Activated naive CD8-positive, alpha-beta T cell treated with anti-CD3 and anti-CD28 coated beads, Interleukin-2, amount 50 U/mL, for 24 hours (primary cell): Measurements from ENCODE around the gene ZNF101.
"Not testable (repeated sequence)": the region's sequence is repeated elsewhere in the genome, so short reads cannot be mapped to it uniquely, and the experiment has no call there.

Source experiments
- ATAC-seq: fragments of 150-1000 bp; cut with Tn5 transposase; one replicate; pipeline ENCODE4 v1.10.0; 2021
- DNase-seq: peaks from one replicate; pipeline ENCODE4 v3.0.0; 2021
- H3K27ac Mint-ChIP-seq: one replicate; pipeline ENCODE4 v1.8.0; 2021; ENCODE audit warnings: mild to moderate bottlenecking, mixed read lengths
- H3K27me3 Mint-ChIP-seq: one replicate; pipeline ENCODE4 v1.8.0; 2021; ENCODE audit warnings: mixed read lengths
- H3K36me3 Mint-ChIP-seq: one replicate; pipeline ENCODE4 v1.8.0; 2021; ENCODE audit warnings: low read depth, mixed read lengths
- H3K4me1 Mint-ChIP-seq: one replicate; pipeline ENCODE4 v1.8.0; 2021; ENCODE audit warnings: mixed read lengths
- H3K4me3 Mint-ChIP-seq: one replicate; pipeline ENCODE4 v1.8.0; 2021; ENCODE audit warnings: mild to moderate bottlenecking, moderate library complexity, mixed read lengths
- H3K9me3 Mint-ChIP-seq: one replicate; pipeline ENCODE4 v1.8.0; 2021; ENCODE audit warnings: mixed read lengths

The ZNF101 gene

GRCh38 chr19:19662344-19662743 is 6.3 kb upstream of the ZNF101 start:
- Mint-ChIP-seq H3K36me3 (peaks cover 29% of the 10 kb centered on the region), H3K27me3 (no peaks in the 10 kb centered on the region), H3K27ac (peak overlapping the region; percentile 94), H3K4me3 (peak overlapping the region; percentile 95), H3K9me3 (no peaks in the 10 kb centered on the region), H3K4me1 (peaks cover 23% of the 10 kb centered on the region)
- no peak for DNase-seq
- ATAC-seq: no peak

GRCh38 chr19:19662871-19663255 is 5.8 kb upstream of the ZNF101 start:
- peak overlapping the region; percentile 95 for H3K4me3 Mint-ChIP-seq
- H3K4me1 Mint-ChIP-seq: peaks cover 29% of the 10 kb centered on the region
- peaks cover 28% of the 10 kb centered on the region for H3K36me3 Mint-ChIP-seq
- H3K27ac Mint-ChIP-seq: peak overlapping the region; percentile 94
- ATAC-seq (no peak), DNase-seq (no peak)
- H3K9me3 Mint-ChIP-seq: no peaks in the 10 kb centered on the region
- no peaks in the 10 kb centered on the region for H3K27me3 Mint-ChIP-seq

- Mint-ChIP-seq H3K27me3 (no peaks in the 10 kb centered on the region), H3K27ac (peak within 1 kb of the TSS; percentile 99), H3K4me1 (peaks cover 35% of the 10 kb centered on the region), H3K9me3 (no peaks in the 10 kb centered on the region), H3K4me3 (peak within 1 kb of the TSS; percentile 95), H3K36me3 (peaks cover 23% of the 10 kb centered on the region)
- ATAC-seq (peak; percentile 80), DNase-seq (peak; percentile 89)
Measured at GRCh38 chr19:19663256-19664120, 5.2 kb upstream of the ZNF101 start, which contains the start of gene ATP13A1. Gene ATP13A1 (minus strand): TSS chr19:19663676. CDS start chr19:19663666, 10 bp downstream.

- not testable (repeated sequence) for H3K27ac Mint-ChIP-seq, H3K9me3 Mint-ChIP-seq, H3K4me3 Mint-ChIP-seq, DNase-seq, H3K27me3 Mint-ChIP-seq, ATAC-seq
- Mint-ChIP-seq H3K4me1 (peaks cover 42% of the 10 kb centered on the region), H3K36me3 (peaks cover 22% of the 10 kb centered on the region)
Measured at GRCh38 chr19:19665420-19665948, 3.2 kb upstream of the ZNF101 start.

- H3K4me1 Mint-ChIP-seq: peaks cover 36% of the 10 kb centered on the region
- ATAC-seq (no peak), DNase-seq (peak; percentile 6)
- H3K9me3 Mint-ChIP-seq: peaks cover 15% of the 10 kb centered on the region
- peaks cover 54% of the 10 kb centered on the region for H3K36me3 Mint-ChIP-seq
- peak overlapping the region; percentile 85 for H3K4me3 Mint-ChIP-seq
- H3K27me3 Mint-ChIP-seq: no peaks in the 10 kb centered on the region
- peak overlapping the region; percentile 92 for H3K27ac Mint-ChIP-seq
Measured at GRCh38 chr19:19670070-19670551, 1.5 kb downstream of the ZNF101 start.

GRCh38 chr19:19672816-19673215 is 4.2 kb downstream of the ZNF101 start:
- Mint-ChIP-seq H3K9me3 (peaks cover 36% of the 10 kb centered on the region), H3K27me3 (no peaks in the 10 kb centered on the region), H3K36me3 (peaks cover 76% of the 10 kb centered on the region), H3K4me3 (no peak overlapping the region), H3K4me1 (peaks cover 31% of the 10 kb centered on the region), H3K27ac (no peak overlapping the region)
- DNase-seq: no peak
- no peak for ATAC-seq

- no peak overlapping the region for H3K4me3 Mint-ChIP-seq
- H3K27me3 Mint-ChIP-seq: no peaks in the 10 kb centered on the region
- no peak overlapping the region for H3K27ac Mint-ChIP-seq
- ATAC-seq: no peak
- H3K4me1 Mint-ChIP-seq: peaks cover 23% of the 10 kb centered on the region
- peaks cover 48% of the 10 kb centered on the region for H3K9me3 Mint-ChIP-seq
- H3K36me3 Mint-ChIP-seq: peaks cover 91% of the 10 kb centered on the region
- DNase-seq: no peak
Measured at GRCh38 chr19:19674315-19674714, 5.7 kb downstream of the ZNF101 start.

- Mint-ChIP-seq H3K4me1 (peaks cover 8% of the 10 kb centered on the region), H3K36me3 (peaks cover 92% of the 10 kb centered on the region), H3K27ac (no peak overlapping the region), H3K27me3 (no peaks in the 10 kb centered on the region), H3K9me3 (peaks cover 59% of the 10 kb centered on the region), H3K4me3 (no peak overlapping the region)
- ATAC-seq: no peak
- no peak for DNase-seq
Measured at GRCh38 chr19:19677579-19677978, 8.9 kb downstream of the ZNF101 start.

- no peak overlapping the region for H3K4me3 Mint-ChIP-seq
- H3K9me3 Mint-ChIP-seq: peaks cover 67% of the 10 kb centered on the region
- H3K4me1 Mint-ChIP-seq: peaks cover 6% of the 10 kb centered on the region
- H3K27me3 Mint-ChIP-seq: no peaks in the 10 kb centered on the region
- DNase-seq: no peak
- no peak overlapping the region for H3K27ac Mint-ChIP-seq
- ATAC-seq: no peak
- peaks cover 91% of the 10 kb centered on the region for H3K36me3 Mint-ChIP-seq
Measured at GRCh38 chr19:19679176-19680073, 10.8 kb downstream of the ZNF101 start.

GRCh38 chr19:19686119-19686518 is 17.5 kb downstream of the ZNF101 start:
- H3K27me3 Mint-ChIP-seq, ATAC-seq, H3K27ac Mint-ChIP-seq, H3K4me1 Mint-ChIP-seq, H3K4me3 Mint-ChIP-seq, DNase-seq: not testable (repeated sequence)
- peaks cover 56% of the 10 kb centered on the region for H3K36me3 Mint-ChIP-seq
- H3K9me3 Mint-ChIP-seq: peaks cover 36% of the 10 kb centered on the region

- H3K4me3 Mint-ChIP-seq: no peak overlapping the region
- no peak for DNase-seq
- H3K27me3 Mint-ChIP-seq: no peaks in the 10 kb centered on the region
- no peaks in the 10 kb centered on the region for H3K4me1 Mint-ChIP-seq
- peaks cover 51% of the 10 kb centered on the region for H3K36me3 Mint-ChIP-seq
- no peak overlapping the region for H3K27ac Mint-ChIP-seq
- H3K9me3 Mint-ChIP-seq: peaks cover 31% of the 10 kb centered on the region
- no peak for ATAC-seq
Measured at GRCh38 chr19:19686580-19686979, 17.9 kb downstream of the ZNF101 start.

GRCh38 chr19:19687090-19687489 is 18.5 kb downstream of the ZNF101 start:
- H3K27me3 Mint-ChIP-seq: no peaks in the 10 kb centered on the region
- peak; percentile 61 for ATAC-seq

GRCh38 chr19:19689023-19689422 is 20.4 kb downstream of the ZNF101 start:
- peaks cover 20% of the 10 kb centered on the region for H3K9me3 Mint-ChIP-seq
- not testable (repeated sequence) for H3K27me3 Mint-ChIP-seq, H3K4me1 Mint-ChIP-seq, H3K27ac Mint-ChIP-seq, ATAC-seq, DNase-seq, H3K4me3 Mint-ChIP-seq
- H3K36me3 Mint-ChIP-seq: peaks cover 34% of the 10 kb centered on the region

More at GRCh38 chr19:19687090-19687489, 18.5 kb downstream of the ZNF101 start:
- no peak for DNase-seq
- Mint-ChIP-seq H3K4me1 (no peaks in the 10 kb centered on the region), H3K4me3 (no peak overlapping the region), H3K36me3 (peaks cover 49% of the 10 kb centered on the region), H3K9me3 (peaks cover 31% of the 10 kb centered on the region), H3K27ac (no peak overlapping the region)

- DNase-seq (no peak), ATAC-seq (no peak)
- no peak overlapping the region for H3K4me3 Mint-ChIP-seq
- H3K4me1 Mint-ChIP-seq: no peaks in the 10 kb centered on the region
- no peaks in the 10 kb centered on the region for H3K27me3 Mint-ChIP-seq
- H3K27ac Mint-ChIP-seq: no peak overlapping the region
- peaks cover 16% of the 10 kb centered on the region for H3K36me3 Mint-ChIP-seq
- peaks cover 18% of the 10 kb centered on the region for H3K9me3 Mint-ChIP-seq
Measured at GRCh38 chr19:19691683-19692082, 23.0 kb downstream of the ZNF101 start.
